ENCODE data around the gene SYPL1. TPM values are rescaled to one million over a fixed set of nuclear protein-coding genes. Genes with fewer than 3 reads are reported as not detected.

The SYPL1 gene
- total RNA-seq, 1 experiment from 2014 or later, result 78.0 TPM

DNA sequence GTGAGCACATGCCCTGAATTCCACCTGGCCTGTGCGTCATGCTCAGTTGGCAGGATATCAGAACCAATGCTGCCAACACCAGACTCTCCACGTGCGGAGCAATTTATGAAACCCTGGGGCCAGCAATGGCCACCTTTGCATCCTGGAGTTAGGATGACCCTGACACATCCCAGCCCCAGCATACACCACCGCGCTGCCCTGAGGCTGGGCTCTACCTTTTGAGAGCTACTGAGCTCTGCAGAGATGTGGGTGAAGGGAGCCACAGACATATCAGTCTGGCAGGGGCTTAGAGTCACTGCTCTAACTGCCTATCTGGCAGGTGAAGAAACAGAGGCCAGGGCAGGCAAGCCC is 41.9 kb downstream of the SYPL1 start:
- no peaks in the 10 kb centered on the region for H3K79me2 ChIP-seq (ENCODE audit: insufficient read depth, low read length)
- H3K27me3 ChIP-seq (ENCODE audit: insufficient read depth, low read length), result no peaks in the 10 kb centered on the region
- H2AFZ ChIP-seq (ENCODE audit: low read depth, low read length, poor library complexity, severe bottlenecking), result no peak overlapping the region
- H3K4me3 ChIP-seq (replicated peaks in 1 of 2; ENCODE audit: low read depth in 1 of 2, low read length in 2 of 2), result no peak overlapping the region
- no peaks in the 10 kb centered on the region for H4K20me1 ChIP-seq (ENCODE audit: insufficient read depth)
- CTCF ChIA-PET, result no interaction called here
- no peaks in the 10 kb centered on the region for H3K36me3 ChIP-seq (ENCODE audit: control insufficient read depth in 1 of 2, insufficient read depth in 2 of 2, low read length in 2 of 2)
- no TSS peak for BruUV-seq (replicated peaks)
- RAD21 ChIA-PET (ENCODE audit: low non-redundant PET in 1 of 2, low total read pairs in 2 of 2, uncharacterized antibody in 2 of 2, unreplicated experiment in 2 of 2), result no interaction called here
- peaks cover 9 to 10% of the 10 kb centered on the region in 2 experiments for H3K4me1 ChIP-seq (ENCODE audit: control insufficient read depth in 1 of 2, insufficient read depth in 2 of 2, low read length in 2 of 2)
- no peak overlapping the region for H3K27ac ChIP-seq (ENCODE audit: low read depth, low read length)
- DNase-seq (ENCODE audit: low read depth, low spot score), result no peak
- intact Hi-C loops (cut with micrococcal nuclease), result no loop called here
- H3K9me2 ChIP-seq (ENCODE audit: insufficient read depth), result no peaks in the 10 kb centered on the region
- H3K4me2 ChIP-seq (ENCODE audit: low read length), result no peak overlapping the region
- H3K9me3 ChIP-seq (ENCODE audit: control insufficient read depth in 1 of 2, insufficient read depth in 1 of 2, low read depth in 1 of 2, low read length in 2 of 2), result no peaks in the 10 kb centered on the region
- H3K9ac ChIP-seq (ENCODE audit: low read length), result no peak overlapping the region
- TF ChIP-seq RAD21 (IDR thresholded peaks at IDR 0.05; ENCODE audit: low read depth) (no peak), SP1 (IDR thresholded peaks at IDR 0.05; ENCODE audit: low read depth) (no peak), SIN3A (IDR thresholded peaks at IDR 0.05; ENCODE audit: low read depth) (no peak), ZFX (IDR thresholded peaks at IDR 0.05) (no peak), JUND (IDR thresholded peaks at IDR 0.05) (no peak), SRF (IDR thresholded peaks at IDR 0.05; ENCODE audit: low read depth) (no peak), ATF3 (IDR thresholded peaks at IDR 0.05) (no peak)
- TF ChIP-seq, protein P1, sequence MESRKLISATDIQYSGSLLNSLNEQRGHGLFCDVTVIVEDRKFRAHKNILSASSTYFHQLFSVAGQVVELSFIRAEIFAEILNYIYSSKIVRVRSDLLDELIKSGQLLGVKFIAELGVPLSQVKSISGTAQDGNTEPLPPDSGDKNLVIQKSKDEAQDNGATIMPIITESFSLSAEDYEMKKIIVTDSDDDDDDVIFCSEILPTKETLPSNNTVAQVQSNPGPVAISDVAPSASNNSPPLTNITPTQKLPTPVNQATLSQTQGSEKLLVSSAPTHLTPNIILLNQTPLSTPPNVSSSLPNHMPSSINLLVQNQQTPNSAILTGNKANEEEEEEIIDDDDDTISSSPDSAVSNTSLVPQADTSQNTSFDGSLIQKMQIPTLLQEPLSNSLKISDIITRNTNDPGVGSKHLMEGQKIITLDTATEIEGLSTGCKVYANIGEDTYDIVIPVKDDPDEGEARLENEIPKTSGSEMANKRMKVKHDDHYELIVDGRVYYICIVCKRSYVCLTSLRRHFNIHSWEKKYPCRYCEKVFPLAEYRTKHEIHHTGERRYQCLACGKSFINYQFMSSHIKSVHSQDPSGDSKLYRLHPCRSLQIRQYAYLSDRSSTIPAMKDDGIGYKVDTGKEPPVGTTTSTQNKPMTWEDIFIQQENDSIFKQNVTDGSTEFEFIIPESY (IDR thresholded peaks at IDR 0.05; ENCODE audit: extremely low read depth, insufficient replicate concordance, low read length), result no peak
- no peak for ATAC-seq
- POLR2A ChIA-PET, result no interaction called here

- Histone ChIP-seq H3K9ac (ENCODE audit: low read length) (no peak overlapping the region), H2AFZ (ENCODE audit: low read depth, low read length, poor library complexity, severe bottlenecking) (no peak overlapping the region), H3K9me3 (ENCODE audit: control insufficient read depth in 1 of 2, insufficient read depth in 1 of 2, low read depth in 1 of 2, low read length in 2 of 2) (no peaks in the 10 kb centered on the region), H3K9me2 (ENCODE audit: insufficient read depth) (no peaks in the 10 kb centered on the region), H3K27me3 (ENCODE audit: insufficient read depth, low read length) (no peaks in the 10 kb centered on the region), H3K27ac (ENCODE audit: low read depth, low read length) (no peak overlapping the region), H3K4me2 (ENCODE audit: low read length) (no peak overlapping the region), H4K20me1 (ENCODE audit: insufficient read depth) (no peaks in the 10 kb centered on the region), H3K4me3 (replicated peaks in 1 of 2; ENCODE audit: low read depth in 1 of 2, low read length in 2 of 2) (no peak overlapping the region), H3K4me1 (ENCODE audit: control insufficient read depth in 1 of 2, insufficient read depth in 2 of 2, low read length in 2 of 2) (peaks cover 12 to 16% of the 10 kb centered on the region in 2 experiments), H3K79me2 (ENCODE audit: insufficient read depth, low read length) (no peaks in the 10 kb centered on the region), H3K36me3 (ENCODE audit: control insufficient read depth in 1 of 2, insufficient read depth in 2 of 2, low read length in 2 of 2) (no peaks in the 10 kb centered on the region)
- no peak for ATAC-seq
- no peak for DNase-seq (ENCODE audit: low read depth, low spot score)
- ChIA-PET CTCF (no interaction called here), POLR2A (no interaction called here), RAD21 (ENCODE audit: low non-redundant PET in 1 of 2, low total read pairs in 2 of 2, uncharacterized antibody in 2 of 2, unreplicated experiment in 2 of 2) (no interaction called here)
- intact Hi-C loops (cut with micrococcal nuclease), result no loop called here
- no TSS peak for BruUV-seq (replicated peaks)
- TF ChIP-seq, protein P2, sequence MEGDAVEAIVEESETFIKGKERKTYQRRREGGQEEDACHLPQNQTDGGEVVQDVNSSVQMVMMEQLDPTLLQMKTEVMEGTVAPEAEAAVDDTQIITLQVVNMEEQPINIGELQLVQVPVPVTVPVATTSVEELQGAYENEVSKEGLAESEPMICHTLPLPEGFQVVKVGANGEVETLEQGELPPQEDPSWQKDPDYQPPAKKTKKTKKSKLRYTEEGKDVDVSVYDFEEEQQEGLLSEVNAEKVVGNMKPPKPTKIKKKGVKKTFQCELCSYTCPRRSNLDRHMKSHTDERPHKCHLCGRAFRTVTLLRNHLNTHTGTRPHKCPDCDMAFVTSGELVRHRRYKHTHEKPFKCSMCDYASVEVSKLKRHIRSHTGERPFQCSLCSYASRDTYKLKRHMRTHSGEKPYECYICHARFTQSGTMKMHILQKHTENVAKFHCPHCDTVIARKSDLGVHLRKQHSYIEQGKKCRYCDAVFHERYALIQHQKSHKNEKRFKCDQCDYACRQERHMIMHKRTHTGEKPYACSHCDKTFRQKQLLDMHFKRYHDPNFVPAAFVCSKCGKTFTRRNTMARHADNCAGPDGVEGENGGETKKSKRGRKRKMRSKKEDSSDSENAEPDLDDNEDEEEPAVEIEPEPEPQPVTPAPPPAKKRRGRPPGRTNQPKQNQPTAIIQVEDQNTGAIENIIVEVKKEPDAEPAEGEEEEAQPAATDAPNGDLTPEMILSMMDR (IDR thresholded peaks at IDR 0.05 in 2 of 3, conservative IDR thresholded peaks at IDR 0.05 in 1 of 3; ENCODE audit: borderline replicate concordance in 1 of 3, insufficient read depth in 1 of 3, low read depth in 2 of 3, low read length in 2 of 3), result no peak
- TF ChIP-seq EGR1 (IDR thresholded peaks at IDR 0.05; ENCODE audit: low read depth), result no peak
- TF ChIP-seq POLR2AphosphoS5 (IDR thresholded peaks at IDR 0.05; ENCODE audit: low read depth, low read length), result no peak
- TF ChIP-seq POLR2A (IDR thresholded peaks at IDR 0.05; ENCODE audit: borderline replicate concordance, extremely low read depth, insufficient read depth, insufficient read length), result no peak
- TF ChIP-seq FOSL1 (IDR thresholded peaks at IDR 0.05; ENCODE audit: low read depth), result no peak
- TF ChIP-seq CEBPB (IDR thresholded peaks at IDR 0.05; ENCODE audit: low read depth), result no peak
- TF ChIP-seq, protein P3, sequence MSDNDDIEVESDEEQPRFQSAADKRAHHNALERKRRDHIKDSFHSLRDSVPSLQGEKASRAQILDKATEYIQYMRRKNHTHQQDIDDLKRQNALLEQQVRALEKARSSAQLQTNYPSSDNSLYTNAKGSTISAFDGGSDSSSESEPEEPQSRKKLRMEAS (IDR thresholded peaks at IDR 0.05), result no peak
These were observed 42.5 kb downstream of the SYPL1 start for GRCh38 chr7:106069471-106070200.

Measured in HCT116 (cell line).